ENCODE measurements around the gene GLI3.

GLI3 gene

DNA sequence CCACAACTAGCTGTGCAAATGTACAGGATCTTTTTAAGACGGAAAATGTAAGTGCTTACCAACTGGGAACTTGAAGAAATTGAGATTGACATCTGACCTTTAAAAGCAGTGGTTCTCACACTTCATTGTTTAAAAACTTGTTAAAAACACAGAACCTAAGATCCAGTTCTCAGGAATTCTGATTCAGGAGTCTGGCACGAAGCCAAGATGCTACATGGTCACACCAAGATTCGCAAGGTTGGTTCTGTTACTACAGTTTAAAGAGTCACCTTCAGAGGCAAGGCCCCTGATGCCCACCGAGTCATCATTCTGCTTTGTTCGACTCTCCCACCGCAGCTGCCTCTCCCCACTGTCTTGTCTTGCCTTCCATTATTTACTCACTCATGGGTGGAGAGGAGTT is 113.3 kb downstream of the GLI3 start:
- no peak for DNase-seq
- in situ Hi-C loops (cut with MboI; ENCODE audit: low pct_unique_long_range_greater_than_20kb, low sequenced_read_pairs): no loop called here

DNA sequence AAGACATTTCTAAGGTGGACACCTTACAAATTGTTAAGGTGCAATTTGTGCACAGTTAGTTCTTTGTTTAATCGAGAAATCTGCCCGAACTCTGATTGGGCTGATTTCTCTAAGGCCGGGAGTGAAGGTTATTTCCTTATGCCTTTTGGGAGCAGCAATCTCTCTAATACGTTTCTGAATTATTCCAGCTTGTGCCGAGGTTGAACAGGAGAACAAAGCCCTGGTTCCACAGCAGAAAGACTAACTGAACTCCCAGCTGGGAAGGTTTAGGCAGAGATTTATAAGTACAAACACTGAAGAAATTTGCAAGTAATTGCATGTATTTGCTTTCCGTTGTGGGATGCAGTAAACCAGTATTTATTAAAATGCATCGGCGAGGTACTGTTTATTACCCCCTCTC is 116.8 kb downstream of the GLI3 start:
- DNase-seq: no peak
- in situ Hi-C loops (cut with MboI; ENCODE audit: low pct_unique_long_range_greater_than_20kb, low sequenced_read_pairs): no loop called here

DNA sequence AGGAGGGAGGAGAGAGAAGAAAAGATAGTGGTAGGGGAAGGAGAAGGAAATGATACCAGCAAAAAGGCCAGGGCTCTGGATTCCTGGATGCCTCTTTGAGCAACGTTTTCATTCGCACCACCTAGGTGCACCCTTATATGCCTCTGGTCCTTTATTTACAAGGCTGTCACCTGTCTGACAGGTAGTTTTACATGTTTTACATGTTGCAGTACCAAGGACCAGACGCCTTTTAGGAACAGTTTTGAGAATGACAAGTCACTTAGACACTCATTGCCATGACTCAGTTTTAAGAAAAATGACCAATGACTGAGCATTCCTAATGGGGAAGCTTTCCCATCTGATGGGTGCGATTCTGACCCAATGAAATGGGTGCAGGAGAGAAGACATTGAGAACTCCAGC is 119.8 kb downstream of the GLI3 start:
- no peak for DNase-seq
- in situ Hi-C loops (cut with MboI; ENCODE audit: low pct_unique_long_range_greater_than_20kb, low sequenced_read_pairs): no loop called here

DNA sequence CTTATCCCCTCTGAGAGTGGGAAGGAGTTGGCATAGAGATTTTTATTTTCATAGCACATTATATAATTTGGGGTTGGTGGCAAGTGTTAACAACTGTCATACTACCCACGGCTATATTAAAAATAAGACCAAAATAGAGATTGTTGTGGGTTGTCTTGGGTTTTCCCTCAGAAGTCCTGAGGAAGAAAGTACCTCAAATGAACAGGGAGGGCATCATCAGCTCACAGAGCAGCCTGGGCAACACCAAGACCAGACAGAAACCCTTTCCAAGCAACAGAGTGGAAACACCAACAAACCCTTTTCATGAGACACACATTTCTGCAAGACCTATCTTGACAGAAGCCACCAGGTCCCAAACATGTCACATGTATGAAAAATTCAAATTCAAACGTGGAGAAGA is 121.2 kb downstream of the GLI3 start:
- in situ Hi-C loops (cut with MboI; ENCODE audit: low pct_unique_long_range_greater_than_20kb, low sequenced_read_pairs): no loop called here
- DNase-seq: no peak

DNA sequence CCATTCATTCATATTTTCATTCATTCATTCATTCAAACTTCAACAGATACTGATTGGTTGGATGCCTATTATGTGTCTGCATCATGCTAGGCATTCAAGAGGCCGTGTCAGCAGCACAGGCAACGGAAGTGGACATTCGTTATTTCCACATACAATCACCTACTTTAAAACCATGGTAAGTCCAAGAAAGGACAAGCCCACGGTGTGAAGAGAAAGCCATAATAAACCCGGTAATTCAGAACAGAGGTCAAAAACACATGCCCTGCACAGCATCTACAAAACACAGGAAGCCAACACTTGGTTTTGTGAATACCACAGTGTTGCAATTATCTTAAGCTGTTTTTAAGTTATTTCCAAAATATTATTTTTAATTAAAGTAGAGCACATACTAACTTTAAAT is 126.7 kb downstream of the GLI3 start:
- in situ Hi-C loops (cut with MboI; ENCODE audit: low pct_unique_long_range_greater_than_20kb, low sequenced_read_pairs): no loop called here
- no peak for DNase-seq

DNA sequence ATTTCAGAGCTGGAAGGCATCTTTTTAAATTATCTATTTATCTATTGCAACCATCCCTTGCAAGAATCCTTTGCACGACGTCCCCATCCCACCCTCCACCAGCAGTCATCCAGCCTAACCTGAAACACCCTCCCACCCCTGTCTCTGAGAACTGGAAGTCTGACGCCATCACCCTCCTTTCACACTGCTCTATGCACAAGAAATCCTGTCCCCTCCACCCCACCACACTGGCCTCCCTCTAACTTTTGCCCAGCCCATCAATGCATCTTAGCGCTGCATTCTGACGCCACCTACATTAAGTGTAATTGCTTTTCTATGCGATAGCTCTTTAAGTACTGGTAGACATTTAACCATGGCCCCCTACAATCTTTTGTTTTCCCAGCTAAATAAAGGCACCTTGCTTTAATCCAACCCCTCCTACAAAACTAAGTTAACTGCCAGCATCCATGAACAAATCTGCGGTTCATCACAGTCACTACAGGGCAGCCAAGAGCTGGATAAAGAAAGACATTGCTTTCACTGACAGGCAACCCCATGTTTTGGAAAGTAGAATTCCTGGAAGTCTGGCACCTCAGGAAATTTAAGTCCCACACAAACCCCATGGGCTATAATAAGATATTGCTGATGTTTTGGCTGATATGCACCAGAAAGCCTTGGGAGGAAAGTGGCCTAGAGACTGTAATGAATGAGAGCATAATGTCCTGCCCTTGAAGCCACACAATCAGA is 128.0 kb downstream of the GLI3 start:
- in situ Hi-C loops (cut with MboI; ENCODE audit: low pct_unique_long_range_greater_than_20kb, low sequenced_read_pairs): no loop called here
- no peak for DNase-seq

DNA sequence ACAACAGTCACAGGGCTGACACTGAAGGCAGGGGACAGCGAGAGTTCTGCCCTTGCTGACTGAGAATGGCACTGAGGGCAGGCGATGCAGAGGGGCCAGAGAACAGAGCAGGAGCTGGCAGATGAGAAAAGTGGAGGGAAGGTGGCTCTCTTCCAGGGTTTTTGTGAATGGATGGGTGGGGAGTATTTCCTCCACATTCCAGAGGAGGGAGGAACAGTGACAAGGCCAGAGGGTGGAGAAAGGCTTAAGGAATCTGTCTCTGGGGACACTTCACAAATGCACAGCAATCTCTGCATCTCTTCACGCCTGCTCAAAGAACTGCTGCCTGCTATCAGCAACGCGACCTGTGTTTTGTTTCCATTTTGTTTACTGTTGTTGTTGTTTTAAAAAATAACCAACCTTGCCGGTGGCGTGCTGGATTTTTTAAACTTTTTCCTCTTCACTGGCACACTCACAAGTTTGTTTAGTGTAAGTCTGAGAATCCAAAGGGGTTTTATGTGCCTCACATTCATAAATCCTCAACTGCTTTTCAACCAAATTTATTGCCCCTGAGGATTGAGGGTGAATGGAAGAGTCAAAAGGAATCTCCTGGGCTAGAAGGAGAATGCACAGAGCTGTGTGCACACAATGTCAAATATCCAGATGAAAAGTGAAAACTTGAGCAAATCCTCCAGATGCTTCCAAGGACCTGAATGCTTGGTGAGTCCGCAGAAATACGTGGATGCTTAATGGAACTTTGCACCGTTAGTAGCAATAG is 129.3 kb downstream of the GLI3 start:
- in situ Hi-C loops (cut with MboI; ENCODE audit: low pct_unique_long_range_greater_than_20kb, low sequenced_read_pairs): no loop called here
- no peak for DNase-seq

DNA sequence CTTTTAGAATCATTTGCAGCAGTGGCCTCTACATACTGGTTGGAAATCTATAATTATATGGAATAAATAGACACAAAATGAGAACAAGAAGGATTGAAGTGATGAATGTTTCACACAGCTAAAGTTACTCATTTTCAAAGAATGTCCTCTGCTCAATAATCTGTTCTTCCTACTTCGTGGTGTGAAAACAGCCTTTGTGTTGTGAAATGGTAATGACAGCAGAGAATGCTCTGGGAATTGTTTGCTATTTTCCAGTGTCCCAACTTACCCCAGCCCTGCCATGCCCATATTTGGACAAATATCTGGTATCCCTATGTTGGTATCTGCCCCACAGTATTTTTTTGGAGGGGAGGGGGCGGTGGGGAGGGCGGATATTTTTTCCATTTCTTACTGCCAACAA is 130.4 kb downstream of the GLI3 start:
- in situ Hi-C loops (cut with MboI; ENCODE audit: low pct_unique_long_range_greater_than_20kb, low sequenced_read_pairs): no loop called here
- no peak for DNase-seq

DNA sequence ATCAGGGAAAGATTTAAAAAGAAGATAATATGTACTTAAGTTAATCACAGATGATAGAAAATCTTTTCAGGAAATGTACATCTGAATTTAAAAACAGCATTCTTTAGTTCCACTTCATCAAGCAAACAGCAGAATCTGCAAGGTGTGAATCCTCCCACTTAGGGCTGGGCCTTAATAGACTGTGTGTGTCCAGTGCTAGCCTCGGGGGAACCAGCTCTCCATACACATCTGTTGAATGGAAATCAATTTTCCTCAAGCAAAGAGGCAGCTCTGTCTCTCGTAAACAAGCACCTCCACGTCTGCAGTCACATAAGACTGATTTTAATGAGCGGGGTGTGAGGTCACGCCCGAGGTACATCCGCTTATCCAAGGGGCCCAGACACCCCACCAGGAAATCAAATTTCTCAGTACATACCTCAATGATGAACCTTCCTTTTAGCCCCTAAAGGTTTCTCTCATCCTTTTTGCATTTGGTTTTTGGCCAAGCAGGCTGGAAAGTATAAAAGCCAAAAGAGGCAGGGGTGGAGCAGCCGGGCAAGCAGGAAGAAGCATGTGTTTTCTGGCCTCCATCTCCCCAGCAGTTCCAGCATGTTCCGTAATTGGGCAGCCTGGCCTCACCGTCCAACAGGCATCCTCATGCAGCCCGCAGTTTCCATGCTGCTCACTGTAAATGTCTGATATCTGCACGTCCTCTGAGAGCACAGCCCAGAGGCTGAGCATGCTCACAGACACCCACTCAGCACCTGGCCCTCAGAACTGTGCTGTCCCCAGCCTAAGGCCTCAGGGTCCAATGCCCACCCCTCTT is 131.3 kb downstream of the GLI3 start:
- no peak for DNase-seq
- in situ Hi-C loops (cut with MboI; ENCODE audit: low pct_unique_long_range_greater_than_20kb, low sequenced_read_pairs): no loop called here

DNA sequence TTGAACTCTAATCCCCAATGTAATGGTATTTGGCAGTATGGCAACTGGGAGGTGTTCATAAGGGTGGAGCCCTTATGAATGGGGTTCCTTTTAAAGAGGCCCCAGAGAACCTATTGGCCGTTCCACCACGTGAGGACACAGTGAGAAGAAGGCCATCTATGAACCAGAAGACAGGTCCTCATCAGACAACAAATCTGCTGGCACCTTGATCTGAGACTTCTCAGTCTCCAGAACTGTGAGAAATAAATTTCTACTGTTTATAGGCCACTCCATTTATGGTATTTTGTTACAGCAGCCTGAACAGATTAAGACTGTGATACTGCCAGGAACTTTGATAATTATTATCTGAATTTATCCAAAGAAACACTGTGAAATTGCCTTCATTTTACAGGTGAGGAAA is 132.3 kb downstream of the GLI3 start:
- no peak for DNase-seq
- in situ Hi-C loops (cut with MboI; ENCODE audit: low pct_unique_long_range_greater_than_20kb, low sequenced_read_pairs): no loop called here

DNA sequence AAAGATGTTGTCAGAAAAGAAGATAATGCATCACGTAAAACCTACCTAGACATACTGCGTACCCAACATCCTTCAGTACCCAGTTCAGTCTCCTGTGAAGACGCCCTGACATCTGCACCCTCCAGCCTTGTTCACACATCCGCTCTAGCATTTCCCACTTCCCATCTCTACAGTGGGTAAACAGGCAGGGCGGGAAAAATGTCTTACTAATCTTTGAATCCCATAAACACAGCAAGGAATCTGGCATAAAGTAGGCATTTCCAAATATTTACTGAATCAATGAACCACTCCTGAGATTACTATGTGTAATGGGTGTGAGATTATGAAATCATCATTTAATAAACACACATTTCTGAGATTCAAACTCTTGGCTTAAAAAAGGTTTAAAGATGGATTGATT is 132.8 kb downstream of the GLI3 start:
- in situ Hi-C loops (cut with MboI; ENCODE audit: low pct_unique_long_range_greater_than_20kb, low sequenced_read_pairs): no loop called here
- DNase-seq: no peak

DNA sequence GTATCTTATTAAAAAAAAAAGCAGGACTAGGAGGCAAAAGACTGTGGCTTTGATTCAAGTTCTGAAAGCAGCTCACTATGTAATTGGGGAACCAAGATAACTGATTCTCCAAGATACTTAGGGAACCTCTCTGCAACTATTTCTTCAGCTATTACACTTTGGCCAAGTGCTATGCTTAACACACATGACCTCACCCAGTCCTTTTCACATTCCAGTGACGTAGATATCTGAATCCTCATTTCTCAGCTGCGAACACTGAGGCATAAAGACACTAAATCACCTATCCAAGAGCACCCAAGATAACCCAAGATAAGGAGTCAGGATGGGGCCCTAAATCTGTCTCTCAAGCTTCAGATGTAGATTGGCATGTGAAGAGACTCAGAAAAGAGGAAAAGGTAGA is 133.6 kb downstream of the GLI3 start:
- DNase-seq: no peak
- in situ Hi-C loops (cut with MboI; ENCODE audit: low pct_unique_long_range_greater_than_20kb, low sequenced_read_pairs): no loop called here

DNA sequence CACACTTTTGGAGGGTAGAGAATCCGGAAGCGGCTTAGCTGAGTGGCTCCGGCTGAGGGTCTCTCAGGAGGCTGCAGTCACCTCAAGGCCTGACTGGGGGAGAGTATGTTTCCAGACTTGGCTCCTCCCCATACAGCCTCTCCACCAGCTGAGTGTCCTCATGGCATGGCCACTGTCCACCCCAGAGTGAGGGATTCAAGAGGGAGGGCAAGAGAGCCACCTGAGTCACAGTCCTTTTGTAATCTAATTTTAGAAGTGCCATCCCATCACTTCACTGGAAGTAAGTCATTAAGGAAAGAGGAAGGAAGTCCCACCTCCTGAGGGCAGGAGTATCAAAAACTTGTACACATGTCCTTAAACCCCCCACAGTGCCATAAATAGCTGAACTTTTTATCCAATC is 134.0 kb downstream of the GLI3 start:
- in situ Hi-C loops (cut with MboI; ENCODE audit: low pct_unique_long_range_greater_than_20kb, low sequenced_read_pairs): no loop called here
- DNase-seq: no peak

DNA sequence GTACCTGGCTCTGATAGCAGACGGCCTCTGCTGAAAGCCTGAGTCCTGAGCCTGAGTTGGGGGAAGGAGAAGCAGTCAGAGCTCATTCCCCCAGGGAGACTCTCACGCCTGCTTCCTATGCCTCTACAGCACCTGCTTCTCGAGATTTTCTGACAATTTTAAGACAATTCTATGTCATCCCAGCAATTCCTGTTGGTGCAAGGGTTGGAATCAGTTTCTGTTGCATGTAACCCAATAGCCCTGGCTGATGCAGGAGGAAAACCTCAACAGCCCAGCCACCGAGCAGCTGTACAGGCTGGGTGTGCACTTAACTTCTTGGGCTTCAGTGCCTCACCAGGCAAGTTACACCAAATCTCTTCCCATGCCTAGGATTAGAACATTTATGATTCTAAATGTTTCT is 134.7 kb downstream of the GLI3 start:
- no peak for DNase-seq
- in situ Hi-C loops (cut with MboI; ENCODE audit: low pct_unique_long_range_greater_than_20kb, low sequenced_read_pairs): no loop called here

DNA sequence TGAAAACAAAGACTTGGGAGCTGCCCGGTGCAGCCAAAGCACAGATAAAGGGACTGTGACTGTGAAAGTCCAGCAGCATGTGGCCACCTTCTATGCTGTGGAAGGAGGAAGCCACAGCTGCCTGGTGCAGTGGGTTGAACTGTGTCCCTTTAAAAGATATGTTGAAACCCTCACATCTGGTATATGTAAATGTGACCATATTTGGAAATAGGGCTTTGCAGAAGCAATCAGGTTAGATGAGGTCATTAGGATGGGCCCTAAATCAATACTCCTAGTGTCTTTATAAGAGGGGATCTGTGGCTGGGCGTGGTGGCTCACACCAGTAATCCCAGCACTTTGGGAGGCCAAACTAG is 136.9 kb downstream of the GLI3 start:
- DNase-seq: no peak
- in situ Hi-C loops (cut with MboI; ENCODE audit: low pct_unique_long_range_greater_than_20kb, low sequenced_read_pairs): no loop called here

DNA sequence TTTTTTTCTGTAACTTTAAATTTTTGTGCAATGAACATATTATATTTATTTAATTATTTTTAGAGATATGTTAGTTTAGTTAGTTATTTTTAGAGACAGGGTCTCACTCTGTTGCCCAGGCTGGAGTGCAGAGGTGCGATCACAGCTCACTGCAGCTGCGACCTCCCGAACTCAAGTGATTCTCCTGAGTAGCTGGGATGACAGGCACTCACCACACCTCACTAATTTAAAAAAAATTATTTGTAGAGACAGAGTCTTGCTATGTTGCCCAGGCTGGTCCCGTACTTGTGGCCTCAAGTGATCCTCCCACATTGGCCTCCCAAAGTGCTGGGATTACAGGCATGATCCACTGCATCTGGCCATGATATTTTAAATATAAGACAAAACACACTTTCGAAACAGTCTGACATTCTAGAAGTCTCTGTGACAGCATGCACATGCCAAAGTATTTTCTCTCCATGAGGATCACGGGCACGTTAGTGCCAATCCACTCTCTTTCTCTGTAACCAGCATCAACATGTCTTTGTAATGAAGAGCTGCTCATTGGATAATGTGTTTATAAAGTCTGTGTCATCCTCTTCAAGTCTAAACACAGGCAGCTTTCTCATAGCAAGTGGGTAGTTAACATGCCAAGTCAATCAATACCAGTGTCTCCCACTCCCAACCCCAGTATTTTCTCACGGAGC is 137.4 kb downstream of the GLI3 start:
- DNase-seq: no peak
- in situ Hi-C loops (cut with MboI; ENCODE audit: low pct_unique_long_range_greater_than_20kb, low sequenced_read_pairs): no loop called here

DNA sequence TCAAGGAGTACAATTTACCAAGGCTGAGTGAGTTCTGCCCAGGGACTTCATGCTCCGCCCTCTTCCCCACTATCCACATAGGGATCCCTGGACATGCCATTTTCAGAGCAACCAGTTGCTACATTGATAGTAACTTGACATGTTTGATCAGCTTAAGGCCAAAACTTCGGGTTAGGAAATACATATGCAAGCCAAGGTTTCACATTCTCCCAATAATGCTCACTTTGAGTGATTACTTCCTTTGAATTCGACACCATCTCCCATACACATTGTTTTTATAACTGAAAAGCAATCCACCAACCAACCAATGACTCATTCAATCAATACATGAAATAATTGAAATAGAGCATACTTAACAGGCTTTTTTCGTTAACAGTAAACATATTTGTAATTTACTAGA is 137.9 kb downstream of the GLI3 start:
- DNase-seq: no peak
- in situ Hi-C loops (cut with MboI; ENCODE audit: low pct_unique_long_range_greater_than_20kb, low sequenced_read_pairs): no loop called here

DNA sequence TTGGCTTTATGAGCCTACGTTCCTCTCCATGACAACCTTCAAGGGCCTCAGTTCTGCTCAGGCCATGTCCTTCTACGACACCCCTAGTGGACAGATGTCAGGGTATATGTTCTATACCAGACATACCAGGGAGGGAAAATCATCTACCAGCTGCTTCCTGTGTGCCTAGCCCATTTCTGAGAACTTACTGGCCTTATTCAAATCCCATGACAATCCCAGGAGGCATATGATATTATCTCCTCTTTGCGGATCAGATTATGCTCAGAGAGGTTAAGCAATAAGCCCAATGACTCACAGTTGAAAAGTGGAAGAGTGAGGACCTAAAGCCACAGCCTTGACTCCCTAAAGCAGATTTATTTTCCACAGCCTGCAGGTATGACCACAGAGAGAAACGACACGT is 139.3 kb downstream of the GLI3 start:
- DNase-seq: no peak

DNA sequence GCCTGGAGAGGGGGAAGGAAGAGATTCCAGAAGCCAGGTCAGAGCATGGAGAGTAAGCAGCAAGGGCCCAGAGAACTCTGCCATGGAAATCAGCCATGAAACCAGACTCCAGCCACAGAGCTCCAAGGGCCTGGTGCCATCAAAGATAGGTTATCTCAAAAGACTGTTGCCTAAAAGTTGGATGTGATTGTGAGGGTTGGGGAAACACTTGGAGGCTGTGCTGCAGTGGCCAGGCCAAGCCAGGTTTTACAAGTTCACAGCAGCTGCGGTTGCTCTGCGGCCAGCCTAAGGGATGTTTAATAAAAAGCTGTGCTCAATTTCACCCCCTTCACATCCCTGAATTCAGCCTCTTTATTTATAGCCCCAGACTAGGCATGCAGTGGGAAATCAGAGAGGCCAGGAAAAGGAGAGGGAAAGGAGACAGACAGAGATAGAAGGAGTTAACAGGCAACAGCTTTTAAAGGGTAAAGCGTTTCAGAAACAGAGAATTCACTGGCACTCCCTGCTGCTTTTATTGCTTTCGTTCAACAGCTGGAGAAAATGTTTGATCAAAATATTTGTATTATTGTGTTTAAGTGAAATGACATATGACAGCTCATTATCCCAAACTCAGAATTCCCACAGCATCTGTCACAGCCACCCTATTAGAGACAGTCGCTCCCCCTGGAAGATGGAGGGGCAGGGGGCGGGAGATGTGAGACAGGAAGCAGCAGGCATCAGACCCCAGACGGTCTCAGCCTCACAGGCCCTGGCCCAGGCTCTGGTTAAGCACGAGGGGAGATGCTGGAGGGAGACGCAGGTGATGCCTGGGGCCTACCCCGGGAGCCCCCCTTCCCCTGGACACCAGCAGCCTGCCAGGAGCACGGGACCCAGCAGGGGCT is 140.1 kb downstream of the GLI3 start:
- no peak for DNase-seq

More for the DNA sequence above, 139.3 kb downstream of the GLI3 start:
- in situ Hi-C loops (cut with MboI; ENCODE audit: low pct_unique_long_range_greater_than_20kb, low sequenced_read_pairs): no loop called here

More for the DNA sequence above, 140.1 kb downstream of the GLI3 start:
- in situ Hi-C loops (cut with MboI; ENCODE audit: low pct_unique_long_range_greater_than_20kb, low sequenced_read_pairs): no loop called here
